HG03520 (cell line): ENCODE results near the gene PLBD2.

Experiments used
- ATAC-seq: cut with Tn5 transposase; IDR thresholded peaks from one replicate; pipeline ENCODE4 v1.9.1; 2021; ENCODE audit warnings: mild to moderate bottlenecking, moderate library complexity; ENCODE audit not compliant: unreplicated experiment

PLBD2 gene

DNA sequence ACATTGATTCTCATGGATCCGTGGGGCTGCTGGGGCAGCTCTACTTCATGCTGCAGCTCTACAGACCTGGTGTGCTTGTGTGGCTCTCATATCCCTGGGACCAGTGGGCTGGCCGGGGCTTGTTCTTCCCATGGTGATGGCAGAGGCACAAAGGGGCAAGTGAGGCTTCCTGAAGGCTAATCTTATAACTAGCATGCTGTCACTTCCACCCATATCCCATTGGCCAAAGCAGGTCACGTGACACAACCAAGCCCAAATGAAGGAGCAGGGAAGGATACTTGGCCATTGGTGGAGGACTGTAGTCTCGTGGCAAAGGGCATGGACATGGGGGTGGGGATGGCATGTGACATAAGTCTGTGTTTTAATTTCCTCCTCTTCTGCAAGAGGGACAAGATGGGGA, 9.9 kb downstream of the PLBD2 start:
- ATAC-seq, result no peak

DNA sequence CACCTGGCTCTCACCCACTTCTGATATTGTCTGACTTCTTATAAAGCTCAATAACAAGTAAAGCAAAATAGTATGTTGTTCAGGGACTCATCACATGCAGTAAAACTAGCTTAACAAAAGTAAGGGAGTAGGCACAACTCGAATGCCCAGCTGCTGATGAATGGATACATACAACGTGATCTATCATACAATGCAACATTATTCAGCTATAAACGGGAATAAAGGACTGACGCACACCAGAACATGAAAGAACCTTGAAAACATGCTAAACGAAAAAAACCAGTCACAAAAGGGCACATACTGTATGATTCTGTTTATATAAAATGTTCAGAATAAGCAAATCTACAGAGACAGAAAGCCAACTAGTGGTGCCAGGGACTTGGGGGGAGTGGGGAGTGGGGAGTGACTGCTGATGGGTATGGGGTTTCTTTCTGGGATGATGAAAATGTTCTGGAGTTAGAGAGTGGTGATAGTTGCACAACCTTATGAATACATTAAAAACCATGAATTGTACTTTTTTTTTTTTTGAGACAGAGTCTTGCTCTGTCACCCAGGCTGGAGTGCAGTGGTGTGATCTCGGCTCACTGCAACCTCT, 11.1 kb downstream of the PLBD2 start:
- ATAC-seq, result no peak

DNA sequence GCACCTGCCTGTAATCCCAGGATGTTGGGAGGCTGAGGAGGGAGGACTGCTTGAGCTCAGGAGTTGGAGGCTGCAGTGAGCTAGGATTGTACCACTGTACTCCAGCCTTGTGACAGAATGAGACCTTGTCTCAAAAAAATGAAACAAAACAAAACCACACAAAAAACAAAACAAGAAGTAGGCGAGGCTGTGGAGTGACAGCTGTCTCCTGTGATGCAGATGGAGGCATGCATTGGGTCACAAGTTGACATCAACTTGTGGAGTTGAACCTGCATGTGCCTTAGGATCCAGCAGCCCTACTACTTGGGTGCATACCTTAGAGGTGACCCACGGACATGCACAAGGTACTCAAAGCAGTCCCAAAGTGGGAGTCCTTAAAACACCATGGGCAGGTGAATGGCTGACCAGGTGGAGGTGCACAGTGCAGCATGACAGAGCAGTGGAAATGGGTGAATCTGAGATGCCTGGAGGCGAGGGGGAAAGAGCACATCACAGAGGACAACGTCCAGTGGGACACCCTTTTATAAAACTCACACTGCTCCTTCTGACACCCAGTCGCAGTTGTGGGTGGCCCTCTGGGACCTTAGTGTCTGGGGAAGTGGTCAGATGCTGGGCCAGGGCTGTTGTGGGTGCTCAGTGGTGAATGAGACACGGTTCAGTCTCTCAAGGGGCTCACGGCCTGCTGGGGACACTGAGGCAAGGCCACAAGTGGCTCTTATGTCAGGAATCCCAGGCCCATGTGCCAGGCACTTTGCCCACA, 12.7 kb downstream of the PLBD2 start:
- no peak for ATAC-seq

DNA sequence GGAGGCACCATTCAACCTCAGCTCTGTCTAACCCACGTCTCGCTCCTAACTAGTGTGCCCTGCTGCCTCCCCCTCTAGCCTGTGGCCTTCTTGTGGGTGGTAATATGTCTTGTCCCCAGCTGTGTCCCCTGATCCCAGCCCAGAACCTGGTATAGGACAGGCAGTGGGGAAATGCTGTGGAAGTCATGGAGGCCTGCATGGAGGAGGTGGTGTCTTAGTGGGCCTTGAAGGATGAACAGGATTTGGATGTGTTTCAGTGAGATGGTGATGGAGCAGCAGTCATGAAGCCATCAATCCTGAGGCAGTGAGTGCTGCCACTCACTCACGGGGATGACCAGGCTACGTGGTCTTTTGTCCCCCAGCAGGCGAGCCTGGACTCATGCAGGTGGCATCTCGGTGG, 13.4 kb downstream of the PLBD2 start:
- ATAC-seq, result no peak

DNA sequence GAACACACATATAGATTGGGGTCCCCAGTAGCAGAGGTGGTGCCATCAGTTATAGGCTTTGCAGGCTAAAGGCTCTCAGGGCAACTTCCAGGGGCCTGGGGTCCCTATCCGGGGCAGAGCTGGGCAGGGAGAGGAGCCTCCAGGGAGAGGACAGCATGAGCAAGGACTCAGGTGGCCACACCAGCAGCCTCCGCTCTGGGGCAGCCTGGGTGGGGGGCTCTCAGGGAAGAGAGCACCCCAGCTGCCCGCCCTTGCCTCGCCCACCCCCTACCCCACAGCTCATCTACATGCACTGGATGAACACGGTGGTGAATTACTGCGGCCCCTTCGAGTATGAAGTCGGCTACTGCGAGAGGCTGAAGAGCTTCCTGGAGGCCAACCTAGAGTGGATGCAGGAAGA, 14.0 kb downstream of the PLBD2 start:
- ATAC-seq, result no peak

DNA sequence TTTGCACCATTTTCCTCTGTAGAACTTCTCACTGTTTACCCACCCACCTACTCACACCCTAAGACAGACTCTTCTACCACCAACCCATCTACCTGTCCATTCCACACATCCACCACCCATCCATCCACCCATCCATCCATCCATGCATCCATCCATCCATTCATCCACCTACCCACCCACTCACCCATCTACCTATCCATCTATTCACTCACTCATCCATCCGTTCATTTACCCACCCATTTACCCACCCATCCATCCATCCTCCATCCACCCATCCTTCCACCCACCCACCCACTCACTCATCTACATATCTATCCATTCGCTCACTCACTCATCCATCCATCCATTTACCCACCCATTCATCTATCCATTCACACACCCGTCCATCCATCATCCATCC, 15.1 kb downstream of the PLBD2 start:
- no peak for ATAC-seq

DNA sequence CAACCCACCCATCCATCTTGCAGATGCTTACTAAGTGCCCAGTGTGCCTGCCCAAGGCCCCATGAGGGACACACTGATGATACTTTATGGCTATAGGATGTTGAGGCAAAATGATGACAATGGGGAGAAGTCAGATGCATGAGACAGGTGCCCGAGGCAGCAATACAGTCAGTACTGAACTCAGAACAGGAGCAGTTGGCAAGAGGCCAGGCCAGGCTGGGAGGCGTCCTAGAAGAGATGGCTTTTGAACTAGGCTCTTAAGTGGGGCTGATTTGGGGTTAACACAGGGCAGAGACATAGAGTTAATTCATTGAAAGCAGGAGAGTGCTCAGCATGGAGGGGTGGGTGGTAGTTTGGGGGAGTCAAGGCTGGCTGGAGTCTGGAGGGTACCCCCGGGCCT, 15.6 kb downstream of the PLBD2 start:
- no peak for ATAC-seq

DNA sequence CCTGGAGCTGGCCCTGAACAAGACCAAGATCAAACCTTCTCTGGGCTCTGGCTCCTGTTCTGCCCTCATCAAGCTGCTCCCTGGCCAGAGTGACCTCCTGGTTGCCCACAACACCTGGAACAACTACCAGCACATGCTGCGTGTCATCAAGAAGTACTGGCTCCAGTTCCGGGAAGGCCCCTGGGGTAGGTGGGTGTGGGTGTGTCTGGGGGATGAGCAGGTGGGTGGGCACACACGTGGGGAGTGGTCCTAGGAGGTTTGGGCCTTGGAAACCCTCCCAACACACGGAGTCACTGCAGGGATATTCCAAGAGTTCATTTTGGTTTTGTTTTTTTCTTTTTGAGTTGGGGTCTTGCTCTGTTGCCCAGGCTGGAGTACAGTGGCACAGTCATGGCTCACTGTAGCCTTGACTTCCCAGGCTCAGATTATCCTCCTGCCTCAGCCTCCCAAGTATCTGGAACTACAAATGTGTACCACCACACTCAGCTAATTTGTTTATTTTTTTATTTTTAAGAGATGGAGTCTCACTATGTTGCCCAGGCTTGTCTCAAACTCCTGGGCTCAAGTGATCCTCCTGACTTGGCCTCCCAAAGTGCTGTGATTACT, 16.5 kb downstream of the PLBD2 start:
- ATAC-seq, result no peak

DNA sequence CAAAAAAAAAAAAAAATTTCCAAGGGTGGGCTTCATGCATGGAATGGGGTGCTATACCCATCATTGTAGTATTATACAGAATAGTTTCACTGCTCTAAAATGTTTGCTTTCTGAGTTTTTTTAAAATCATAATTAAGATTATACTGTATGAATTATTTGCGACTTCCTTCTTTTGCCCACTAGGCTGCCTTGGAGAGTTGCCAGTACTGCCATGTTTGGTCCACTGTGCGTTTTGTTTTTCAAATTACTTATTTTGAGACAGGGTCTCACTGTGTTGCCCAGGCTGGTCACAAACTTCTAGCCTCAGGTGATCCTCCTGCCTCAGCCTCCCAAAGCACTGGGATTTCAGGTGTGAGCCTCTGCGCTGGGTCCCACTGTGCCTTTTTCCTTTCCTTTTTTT, 19.9 kb downstream of the PLBD2 start:
- ATAC-seq, result no peak

DNA sequence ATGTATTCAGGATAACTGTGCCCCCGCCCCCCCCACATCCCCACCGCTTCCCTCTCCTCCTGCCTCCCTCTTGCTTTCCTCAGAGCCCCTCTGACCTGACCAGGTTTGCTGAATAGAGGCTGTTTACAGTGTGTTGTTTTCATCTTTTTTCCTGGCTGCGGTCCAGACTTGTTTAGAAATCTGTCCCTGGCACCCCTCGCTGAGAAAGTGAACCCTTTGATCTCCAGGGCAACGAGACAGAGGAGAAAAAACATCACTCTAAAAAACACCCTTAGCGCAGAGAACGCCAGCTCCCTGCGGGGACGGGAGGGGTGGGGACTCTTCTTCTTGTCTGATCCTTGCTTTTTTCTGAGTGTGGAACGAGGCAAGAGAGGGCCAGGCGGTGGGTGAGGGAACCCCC, 22.8 kb downstream of the PLBD2 start:
- ATAC-seq, result no peak

DNA sequence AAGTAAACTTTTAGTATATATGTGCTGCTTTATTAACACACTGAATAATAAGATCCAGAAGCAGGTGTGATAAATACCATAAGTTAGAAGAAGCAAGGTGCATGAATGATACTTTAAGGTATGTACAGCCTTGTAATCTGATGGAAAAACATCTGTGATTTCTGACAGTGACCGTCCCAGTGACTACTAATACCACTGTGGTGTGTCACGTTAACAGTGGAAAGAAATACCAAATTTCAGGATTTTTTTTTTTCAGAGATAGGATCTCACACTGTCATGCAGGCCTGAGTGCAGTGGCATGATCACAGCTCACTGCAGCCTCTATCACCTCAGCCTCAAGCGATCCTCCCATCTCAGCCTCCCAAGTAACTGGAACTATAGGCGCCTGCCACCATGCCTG, 23.8 kb downstream of the PLBD2 start:
- no peak for ATAC-seq

DNA sequence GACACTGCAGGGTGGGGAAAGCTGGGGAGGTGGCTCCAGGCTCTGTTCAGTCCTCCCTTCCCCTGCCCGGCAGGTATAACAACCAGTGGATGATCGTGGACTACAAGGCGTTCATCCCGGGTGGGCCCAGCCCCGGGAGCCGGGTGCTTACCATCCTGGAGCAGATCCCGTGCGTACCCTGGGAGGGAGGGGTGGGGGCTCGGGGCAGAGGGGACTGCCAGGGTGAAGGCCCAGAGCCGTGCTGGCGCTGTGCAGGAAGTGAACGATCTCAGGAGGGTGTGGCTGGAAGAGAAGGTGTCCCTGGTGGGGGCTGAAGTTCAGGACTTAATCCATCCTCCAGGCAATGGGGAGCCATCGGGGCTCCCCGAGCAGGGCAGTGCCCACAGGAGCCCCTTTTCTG, 26.4 kb downstream of the PLBD2 start:
- ATAC-seq, result no peak

DNA sequence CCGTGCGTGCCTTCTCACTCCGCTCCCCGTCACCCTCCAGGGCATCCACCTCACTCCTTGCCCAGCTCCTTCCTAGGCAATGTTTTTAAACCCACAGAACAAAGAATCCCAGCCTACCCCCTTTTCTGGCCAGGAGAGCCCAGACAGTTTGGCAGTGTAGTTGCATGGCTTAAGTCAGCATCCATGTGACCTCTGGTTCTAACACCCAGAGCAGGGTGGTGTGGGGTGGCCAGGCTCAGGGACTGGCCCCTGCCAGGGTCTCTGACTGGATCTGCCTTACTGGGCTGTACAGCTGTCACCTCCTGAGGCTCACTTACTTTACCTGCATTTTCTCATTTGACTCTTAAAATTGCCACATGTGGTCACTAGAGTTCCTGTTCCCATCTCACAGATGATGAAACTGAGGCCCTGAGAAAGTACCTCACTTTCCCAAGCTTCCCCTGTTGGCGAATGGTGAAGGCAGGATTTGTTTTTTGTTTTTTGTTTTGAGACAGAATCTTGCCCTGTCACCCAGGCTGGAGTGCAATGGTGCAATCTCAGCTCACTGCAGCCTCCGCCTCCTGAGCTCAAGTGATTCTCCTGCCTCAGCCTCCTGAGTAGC, 27.0 kb downstream of the PLBD2 start:
- no peak for ATAC-seq

DNA sequence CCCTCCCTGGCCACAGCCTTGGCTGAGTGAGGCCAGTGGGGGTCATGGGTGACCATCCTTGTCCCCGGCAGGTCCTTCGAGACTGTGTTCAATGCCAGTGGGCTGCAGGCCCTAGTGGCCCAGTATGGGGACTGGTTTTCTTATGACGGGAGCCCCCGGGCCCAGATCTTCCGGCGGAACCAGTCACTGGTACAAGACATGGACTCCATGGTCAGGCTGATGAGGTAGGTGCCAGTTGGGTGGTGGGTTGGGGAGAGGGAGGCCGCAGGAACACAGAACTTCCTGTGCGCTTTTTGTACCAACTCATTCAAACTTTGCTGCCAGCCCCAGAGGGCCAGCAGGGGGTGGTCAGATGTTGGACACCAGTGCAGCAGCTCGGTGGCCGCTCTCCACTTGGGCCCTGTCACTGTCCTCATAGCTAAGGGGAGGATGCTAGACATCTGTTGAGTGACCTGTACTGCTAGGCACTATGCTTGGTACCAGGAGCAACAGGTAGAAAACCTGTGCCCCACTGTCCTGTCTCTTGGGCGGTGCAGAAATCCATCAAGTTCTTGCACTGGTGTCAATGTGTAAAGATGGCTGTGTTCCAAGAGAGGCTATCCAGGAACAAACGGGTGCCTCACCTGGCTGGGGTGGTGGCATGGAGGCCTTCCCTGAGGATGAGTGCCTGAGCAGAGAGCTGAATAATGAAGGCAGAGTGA, 28.6 kb downstream of the PLBD2 start:
- no peak for ATAC-seq

DNA sequence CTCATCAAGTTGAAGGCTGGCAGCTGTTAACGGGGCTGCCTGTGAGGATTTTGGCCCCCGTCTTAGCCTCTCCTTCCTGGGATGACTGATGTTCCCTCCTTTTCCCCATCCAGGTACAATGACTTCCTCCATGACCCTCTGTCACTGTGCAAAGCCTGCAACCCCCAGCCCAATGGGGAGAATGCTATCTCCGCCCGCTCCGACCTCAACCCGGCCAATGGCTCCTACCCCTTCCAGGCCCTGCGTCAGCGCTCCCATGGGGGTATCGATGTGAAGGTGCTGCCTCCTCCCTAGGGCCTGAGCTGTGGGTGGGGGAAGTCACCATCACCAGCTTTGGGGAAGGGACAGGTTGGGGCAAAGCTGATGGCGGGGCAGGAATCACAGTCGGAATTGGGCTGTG, 29.2 kb downstream of the PLBD2 start:
- no peak for ATAC-seq

DNA sequence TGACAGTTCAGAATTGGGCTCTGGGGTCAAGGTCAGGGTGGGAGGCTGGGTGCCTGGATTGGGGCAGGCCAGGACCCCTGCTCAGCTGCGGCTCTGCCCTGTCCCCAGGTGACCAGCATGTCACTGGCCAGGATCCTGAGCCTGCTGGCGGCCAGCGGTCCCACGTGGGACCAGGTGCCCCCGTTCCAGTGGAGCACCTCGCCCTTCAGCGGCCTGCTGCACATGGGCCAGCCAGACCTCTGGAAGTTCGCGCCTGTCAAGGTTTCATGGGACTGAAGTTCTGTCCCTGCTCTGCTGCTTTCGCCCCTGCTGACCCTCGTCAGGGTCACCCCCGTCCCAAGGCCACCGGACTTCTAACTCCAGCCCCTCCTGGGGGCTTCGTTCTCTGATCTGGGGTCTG, 30.0 kb downstream of the PLBD2 start:
- ATAC-seq, result no peak

DNA sequence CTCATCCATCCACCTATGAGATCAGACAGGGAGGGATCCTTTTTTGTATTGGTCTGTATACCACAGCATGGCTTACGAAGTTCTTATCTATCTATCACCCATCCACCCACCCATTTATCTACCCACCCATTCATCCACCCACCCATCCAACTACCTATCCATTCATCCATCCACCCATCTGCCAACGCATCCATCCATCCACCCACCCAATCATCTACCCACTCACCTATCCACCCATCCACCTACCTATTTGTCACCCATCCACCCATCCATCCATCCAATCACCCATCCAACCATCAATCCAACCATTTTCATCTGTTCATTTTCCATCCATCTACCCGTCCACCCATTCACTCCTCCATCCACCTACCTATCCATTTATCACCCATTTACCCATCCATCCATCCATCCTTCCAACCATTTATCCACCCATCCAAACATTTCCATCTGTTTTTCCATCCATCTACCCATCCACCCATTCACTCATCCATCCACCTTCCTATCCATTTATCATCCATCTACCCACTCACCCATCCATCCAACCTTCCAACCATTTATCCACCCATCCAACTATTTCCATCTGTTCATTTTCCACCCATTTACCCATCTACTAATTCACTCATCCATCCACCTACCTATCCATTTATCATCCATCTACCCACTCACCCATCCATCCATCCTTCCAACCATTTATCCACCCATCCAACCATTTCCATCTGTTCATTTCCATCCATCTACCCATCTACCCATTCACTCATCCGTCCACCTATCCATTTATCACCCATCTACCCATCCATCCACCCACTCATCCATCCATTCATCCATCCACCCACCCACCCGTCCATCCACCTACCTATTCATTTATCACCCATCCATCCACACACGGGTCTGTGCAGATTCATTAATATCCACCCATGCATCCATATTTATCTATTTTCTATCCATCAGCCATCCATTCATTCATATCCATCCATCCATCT, 32.0 kb downstream of the PLBD2 start:
- no peak for ATAC-seq

DNA sequence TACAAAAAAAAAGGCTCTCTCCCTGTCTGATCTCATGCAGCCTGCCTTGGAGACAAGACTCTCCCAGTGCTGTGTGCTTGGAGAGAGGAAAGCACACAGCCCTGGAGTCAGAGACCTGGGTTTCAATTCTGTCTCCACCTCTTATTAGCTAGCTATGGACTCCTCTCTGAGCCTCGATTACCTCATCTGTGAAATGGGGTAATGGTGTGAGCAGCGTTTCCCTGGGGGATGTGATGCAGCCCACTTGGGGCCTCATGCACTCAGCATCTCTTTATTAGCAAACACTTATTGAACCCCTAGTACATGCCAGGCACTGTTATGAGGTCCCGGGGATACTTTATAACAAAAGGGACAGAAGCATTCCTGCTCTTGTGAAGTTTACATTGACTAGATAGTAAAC, 32.8 kb downstream of the PLBD2 start:
- no peak for ATAC-seq

DNA sequence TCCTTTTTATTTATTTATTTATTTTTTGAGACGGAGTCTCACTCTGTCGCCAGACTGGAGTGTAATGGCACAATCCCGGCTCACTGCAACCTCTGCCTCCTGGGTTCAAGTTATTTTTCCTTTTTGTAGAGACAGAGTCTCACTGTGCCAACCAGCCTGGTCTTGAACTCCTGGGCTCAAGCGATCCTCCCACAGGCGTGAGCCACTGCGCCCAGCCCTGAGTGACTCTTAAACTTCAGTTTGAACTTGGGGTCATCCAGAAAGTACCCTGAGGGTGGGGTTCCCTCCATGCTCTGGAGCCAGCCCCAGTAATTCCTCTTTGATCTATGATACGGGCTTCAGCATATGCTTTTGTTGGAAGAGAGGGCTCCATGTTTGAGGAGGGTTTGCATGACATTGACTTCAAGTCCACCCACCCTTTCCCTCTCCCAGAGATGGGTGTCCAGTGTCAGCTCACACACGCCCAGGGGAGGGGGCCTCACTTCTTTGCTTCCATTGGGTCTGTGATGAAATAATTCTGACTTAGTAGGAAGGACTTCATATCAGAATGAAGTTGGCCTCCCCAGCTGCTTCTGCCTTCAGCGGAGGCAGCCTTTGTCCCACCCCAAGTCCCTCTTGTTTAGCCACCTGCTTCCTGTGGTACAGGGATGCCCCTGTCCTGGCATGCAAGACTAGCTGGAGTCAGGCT, 33.4 kb downstream of the PLBD2 start:
- ATAC-seq, result no peak

DNA sequence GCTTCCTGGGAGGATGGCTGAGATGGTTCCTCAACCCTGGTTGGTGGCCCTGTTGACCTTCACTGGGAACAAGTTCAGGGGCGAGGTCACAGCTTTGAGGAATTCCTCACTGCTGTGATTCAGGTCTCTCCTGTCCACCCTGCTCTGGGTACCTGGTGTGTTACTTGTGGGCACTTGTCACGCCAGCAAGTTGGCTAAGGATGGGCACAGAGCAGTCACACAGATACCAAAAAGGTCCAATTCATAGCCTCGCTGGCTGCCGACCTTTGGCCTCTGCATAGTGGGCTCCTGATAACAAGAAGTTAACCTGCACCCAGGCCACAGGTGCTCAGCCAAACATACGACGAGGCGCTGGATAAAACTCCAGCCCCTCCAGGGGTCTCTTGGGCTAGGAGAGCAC, 34.1 kb downstream of the PLBD2 start:
- ATAC-seq, result no peak
